H9 (cell line): Measurements from ENCODE around the gene SCARF1. TPM values are rescaled to one million over a fixed set of nuclear protein-coding genes. Genes with fewer than 3 reads are reported as not detected.
"Not testable (repeated sequence)": the region's sequence is repeated elsewhere in the genome, so short reads cannot be mapped to it uniquely, and the experiment has no call there.

Experiments used
- DNase-seq: peaks from one replicate; pipeline ENCODE4 v3.0.0-alpha.2; 2017
- H2AFZ ChIP-seq: one replicate; pipeline ENCODE4 v1.6.1; 2013; ENCODE audit warnings: mild to moderate bottlenecking, low read length, control low read depth, moderate library complexity
- H2AK5ac ChIP-seq: 2 replicates; pipeline ENCODE4 v1.6.1; 2013; ENCODE audit warnings: low read length, control low read depth, mixed read lengths; ENCODE audit not compliant: insufficient read length
- H2BK120ac ChIP-seq: one replicate; pipeline ENCODE4 v1.6.1; 2013; ENCODE audit warnings: low read depth, mild to moderate bottlenecking, low read length, control low read depth, inconsistent platforms; ENCODE audit not compliant: poor library complexity, severe bottlenecking
- H2BK12ac ChIP-seq: 2 replicates; pipeline ENCODE4 v1.6.1; 2013; ENCODE audit warnings: low read length, control low read depth, mixed read lengths, low read depth; ENCODE audit not compliant: insufficient read length
- H2BK15ac ChIP-seq: 2 replicates; pipeline ENCODE4 v1.6.1; 2013; ENCODE audit warnings: low read depth, low read length, control low read depth
- H2BK20ac ChIP-seq: one replicate; pipeline ENCODE4 v1.6.1; 2013; ENCODE audit warnings: low read depth, mild to moderate bottlenecking, low read length, control low read depth, inconsistent platforms; ENCODE audit not compliant: poor library complexity, severe bottlenecking
- H2BK5ac ChIP-seq: 2 replicates; pipeline ENCODE4 v1.6.1; 2013; ENCODE audit warnings: low read length, control low read depth, mixed read lengths; ENCODE audit not compliant: insufficient read length
- H3K14ac ChIP-seq: 2 replicates; pipeline ENCODE4 v1.6.1; 2013; ENCODE audit warnings: low read length, control low read depth; ENCODE audit not compliant: insufficient read depth
- H3K18ac ChIP-seq: 2 replicates; pipeline ENCODE4 v1.6.1; 2013; ENCODE audit warnings: low read depth, mild to moderate bottlenecking, mixed read lengths, low read length, control low read depth; ENCODE audit not compliant: insufficient read length
- H3K23ac ChIP-seq: 2 replicates; pipeline ENCODE4 v1.6.1; 2013; ENCODE audit warnings: low read length, control low read depth, mixed read lengths, low read depth; ENCODE audit not compliant: insufficient read length
- H3K23me2 ChIP-seq: 2 replicates; pipeline ENCODE4 v1.6.1; 2013; ENCODE audit warnings: low read depth, mild to moderate bottlenecking, mixed read lengths, low read length, control low read depth; ENCODE audit not compliant: insufficient read length, poor library complexity, severe bottlenecking
- H3K27ac ChIP-seq: 2 replicates; pipeline ENCODE4 v1.5.1; 2013; ENCODE audit warnings: low read length, control low read depth, mixed read lengths, low read depth; ENCODE audit not compliant: insufficient read length
- H3K27me3 ChIP-seq: 2 replicates; pipeline ENCODE4 v1.6.1; 2013; ENCODE audit warnings: low read length, control low read depth, inconsistent platforms; ENCODE audit not compliant: insufficient read depth
- H3K4ac ChIP-seq: 2 replicates; pipeline ENCODE4 v1.6.1; 2013; ENCODE audit warnings: low read depth, mild to moderate bottlenecking, control low read depth, inconsistent platforms, low read length, moderate library complexity
- H3K4me1 ChIP-seq: 2 replicates; pipeline ENCODE4 v1.6.1; 2013; ENCODE audit warnings: low read length, control low read depth, inconsistent platforms; ENCODE audit not compliant: insufficient read depth
- H3K4me2 ChIP-seq: 2 replicates; pipeline ENCODE4 v1.6.1; 2013; ENCODE audit warnings: low read length, control low read depth, mixed read lengths; ENCODE audit not compliant: insufficient read length, insufficient read depth
- H3K56ac ChIP-seq: 2 replicates; pipeline ENCODE4 v1.6.1; 2013; ENCODE audit warnings: low read depth, mild to moderate bottlenecking, mixed read lengths, low read length, control low read depth; ENCODE audit not compliant: insufficient read length
- H3K79me1 ChIP-seq: 2 replicates; pipeline ENCODE4 v1.6.1; 2013; ENCODE audit warnings: low read depth, mild to moderate bottlenecking, moderate library complexity, low read length, control low read depth, inconsistent platforms; ENCODE audit not compliant: insufficient read depth, poor library complexity, severe bottlenecking
- H3K79me2 ChIP-seq: 2 replicates; pipeline ENCODE4 v1.6.1; 2013; ENCODE audit warnings: low read length, control low read depth, inconsistent platforms; ENCODE audit not compliant: insufficient read depth
- H3K9ac ChIP-seq: 2 replicates; pipeline ENCODE4 v1.6.1; 2013; ENCODE audit warnings: low read length, control low read depth, mixed read lengths; ENCODE audit not compliant: insufficient read length; ENCODE audit errors: extremely low read depth
- H3K9me3 ChIP-seq: one replicate; pipeline ENCODE4 v1.6.1; 2013; ENCODE audit warnings: low read depth, low read length, inconsistent platforms; ENCODE audit not compliant: control insufficient read depth
- H3T11ph ChIP-seq: one replicate; pipeline ENCODE4 v1.6.1; 2013; ENCODE audit warnings: mild to moderate bottlenecking, low read length, control low read depth, inconsistent platforms
- H4K20me1 ChIP-seq: one replicate; pipeline ENCODE4 v1.6.1; 2013; ENCODE audit not compliant: control insufficient read depth, insufficient read length, insufficient read depth
- H4K5ac ChIP-seq: 2 replicates; pipeline ENCODE4 v1.6.1; 2013; ENCODE audit warnings: low read depth, mild to moderate bottlenecking, mixed read lengths, low read length, control low read depth; ENCODE audit not compliant: insufficient read length
- H4K8ac ChIP-seq: replicated peaks from 2 replicates; pipeline ENCODE4 v1.6.1; 2013; ENCODE audit warnings: low read length, control low read depth, mixed read lengths, low read depth; ENCODE audit not compliant: insufficient read length
- H4K91ac ChIP-seq: 2 replicates; pipeline ENCODE4 v1.6.1; 2013; ENCODE audit warnings: low read depth, mild to moderate bottlenecking, moderate library complexity, mixed read lengths, low read length, control low read depth; ENCODE audit not compliant: insufficient read length
- H3K27ac Mint-ChIP-seq, 3 experiments: 2 replicates in 2 of 3; 3 replicates in 1 of 3; pipeline ENCODE4 v1.8.0; 2020 to 2021; ENCODE audit warnings: mixed read lengths in 3 of 3, mild to moderate bottlenecking in 1 of 3, moderate library complexity in 1 of 3
- H3K27me3 Mint-ChIP-seq: 2 replicates; pipeline ENCODE4 v1.8.0; 2021; ENCODE audit warnings: low read depth, mild to moderate bottlenecking, moderate library complexity, mixed read lengths
- H3K36me3 Mint-ChIP-seq, 3 experiments: 2 replicates in 2 of 3; 3 replicates in 1 of 3; pipeline ENCODE4 v1.8.0; 2020 to 2021; ENCODE audit warnings: low read depth in 3 of 3, mixed read lengths in 3 of 3; ENCODE audit not compliant: insufficient read depth in 1 of 3
- H3K4me1 Mint-ChIP-seq, 2 experiments: 2 replicates each; pipeline ENCODE4 v1.8.0; 2020; ENCODE audit warnings: mixed read lengths in 2 of 2
- H3K4me3 Mint-ChIP-seq, 2 experiments: 2 replicates in 1 of 2; 3 replicates in 1 of 2; pipeline ENCODE4 v1.8.0; 2020 to 2021; ENCODE audit warnings: mild to moderate bottlenecking in 2 of 2, mixed read lengths in 2 of 2, moderate library complexity in 1 of 2
- H3K9me3 Mint-ChIP-seq, 2 experiments: 2 replicates in 1 of 2; 3 replicates in 1 of 2; pipeline ENCODE4 v1.8.0; 2020; ENCODE audit warnings: mild to moderate bottlenecking in 2 of 2, mixed read lengths in 2 of 2, moderate library complexity in 1 of 2
- WGBS: extraction: QIAGEN DNeasy Blood & Tissue Kit; methylation state at CpG from one replicate; pipeline ENCODE4 v1.1.7; 2013; ENCODE audit warnings: missing lambda C conversion rate, low lambda C conversion rate, mixed read lengths; ENCODE audit not compliant: insufficient read length; ENCODE audit errors: extremely low coverage; 5-methylcytosine and 5-hydroxymethylcytosine counted together
- total RNA-seq: library from RNA; stranded (reverse); gene quantifications from 2 replicates; pipeline ENCODE4 v1.2.1, GENCODE V29; 2021
- TF ChIP-seq, protein P1 (sequence below): fragments of 200-600 bp; sonication (generic); conservative IDR thresholded peaks from 3 replicates; pipeline ENCODE4 v1.8.0; 2021; ENCODE audit warnings: antibody characterized with exemption, mild to moderate bottlenecking

Gene SCARF1
- total RNA-seq, 1 experiment from 2014 or later, result 2.4 TPM

DNA sequence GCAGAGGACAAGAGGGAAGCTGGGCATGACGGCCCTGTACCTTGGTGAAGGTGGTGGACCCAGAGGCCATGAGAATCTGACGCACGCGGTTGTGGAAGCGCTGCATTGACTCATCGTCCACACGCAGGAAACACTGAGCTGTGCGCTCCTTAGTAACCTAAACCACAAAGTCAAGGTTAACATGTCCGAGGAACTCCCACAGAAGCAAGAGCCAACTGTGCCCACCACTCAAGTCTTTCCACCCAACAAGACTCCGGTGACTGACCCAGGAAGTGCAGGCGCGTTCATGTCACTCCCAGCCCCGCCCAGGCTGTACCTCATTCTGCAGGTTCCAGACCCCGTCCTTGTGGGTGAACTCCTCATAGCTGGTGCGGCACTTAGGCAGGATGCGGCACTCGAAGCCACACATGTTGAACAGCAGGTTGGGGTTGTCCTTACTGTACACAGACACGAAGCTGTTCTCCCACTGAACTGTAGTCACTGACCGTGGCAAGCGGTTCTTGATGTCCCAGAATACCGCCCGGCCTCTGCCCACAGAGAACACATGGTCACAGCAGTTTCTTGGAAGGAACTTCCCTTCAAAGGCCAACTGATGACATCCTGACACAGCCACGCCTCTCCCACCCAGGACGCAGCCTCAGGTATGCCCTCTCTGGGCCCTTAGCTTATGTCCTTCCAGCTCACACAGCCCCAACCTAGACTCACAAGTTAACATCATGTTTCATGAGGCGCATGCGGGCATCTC is 27.7 kb upstream of the SCARF1 start:
- Histone ChIP-seq H3K27me3 (no peaks in the 10 kb centered on the region), H3K79me2 (no peaks in the 10 kb centered on the region), H2BK5ac (no peak overlapping the region), H3K23ac (no peak overlapping the region), H3K9ac (no peak overlapping the region), H3K4me2 (no peak overlapping the region), H3T11ph (no peak overlapping the region), H2AK5ac (no peak overlapping the region), H3K79me1 (no peaks in the 10 kb centered on the region), H2BK120ac (no peak overlapping the region), H3K18ac (no peak overlapping the region), H3K27ac (no peak overlapping the region), H3K56ac (no peak overlapping the region), H3K4ac (no peak overlapping the region), H4K5ac (no peak overlapping the region), H2AFZ (no peak overlapping the region), H2BK20ac (no peak overlapping the region), H4K20me1 (no peaks in the 10 kb centered on the region), H4K91ac (no peak overlapping the region), H3K4me1 (no peaks in the 10 kb centered on the region), H4K8ac (no peak overlapping the region), H3K23me2 (no peaks in the 10 kb centered on the region), H2BK15ac (no peak overlapping the region), H2BK12ac (no peak overlapping the region), H3K9me3 (no peaks in the 10 kb centered on the region), H3K14ac (no peak overlapping the region)
- Mint-ChIP-seq H3K4me3 (no peak overlapping the region), H3K9me3 (no peaks in the 10 kb centered on the region), H3K27ac (no peak overlapping the region), H3K36me3 (peaks cover 70 to 97% (median 94%) of the 10 kb centered on the region in 3 experiments), H3K4me1 (no peaks in the 10 kb centered on the region), H3K27me3 (no peaks in the 10 kb centered on the region)
- WGBS, result no CpG with 5 or more reads among the region's 26 CpGs
- no peak for DNase-seq
- TF ChIP-seq, protein P1, sequence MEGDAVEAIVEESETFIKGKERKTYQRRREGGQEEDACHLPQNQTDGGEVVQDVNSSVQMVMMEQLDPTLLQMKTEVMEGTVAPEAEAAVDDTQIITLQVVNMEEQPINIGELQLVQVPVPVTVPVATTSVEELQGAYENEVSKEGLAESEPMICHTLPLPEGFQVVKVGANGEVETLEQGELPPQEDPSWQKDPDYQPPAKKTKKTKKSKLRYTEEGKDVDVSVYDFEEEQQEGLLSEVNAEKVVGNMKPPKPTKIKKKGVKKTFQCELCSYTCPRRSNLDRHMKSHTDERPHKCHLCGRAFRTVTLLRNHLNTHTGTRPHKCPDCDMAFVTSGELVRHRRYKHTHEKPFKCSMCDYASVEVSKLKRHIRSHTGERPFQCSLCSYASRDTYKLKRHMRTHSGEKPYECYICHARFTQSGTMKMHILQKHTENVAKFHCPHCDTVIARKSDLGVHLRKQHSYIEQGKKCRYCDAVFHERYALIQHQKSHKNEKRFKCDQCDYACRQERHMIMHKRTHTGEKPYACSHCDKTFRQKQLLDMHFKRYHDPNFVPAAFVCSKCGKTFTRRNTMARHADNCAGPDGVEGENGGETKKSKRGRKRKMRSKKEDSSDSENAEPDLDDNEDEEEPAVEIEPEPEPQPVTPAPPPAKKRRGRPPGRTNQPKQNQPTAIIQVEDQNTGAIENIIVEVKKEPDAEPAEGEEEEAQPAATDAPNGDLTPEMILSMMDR, result no peak

DNA sequence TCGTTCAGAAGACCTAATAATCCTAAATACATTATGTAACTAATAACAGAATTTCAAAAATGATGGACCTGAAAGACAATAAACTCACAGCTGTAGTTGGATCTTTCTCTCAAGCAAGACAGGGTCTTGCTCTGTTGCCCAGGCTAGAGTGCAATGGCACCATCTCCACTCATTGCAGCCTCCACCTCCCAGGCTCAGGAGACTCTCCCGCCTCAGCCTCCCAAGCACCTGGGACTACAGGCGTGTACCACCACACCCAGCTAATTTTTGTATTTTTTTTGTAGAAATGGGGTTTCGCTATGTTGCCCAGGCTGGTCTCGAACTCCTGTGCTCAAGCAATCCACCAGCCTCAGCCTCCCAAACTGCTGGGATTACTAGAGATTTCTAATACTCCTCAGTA is 18.4 kb upstream of the SCARF1 start:
- not testable (repeated sequence) for H3K27me3 ChIP-seq, H2AFZ ChIP-seq, H3K23me2 ChIP-seq, H3K4me2 ChIP-seq, H4K5ac ChIP-seq, H3K9me3 ChIP-seq, DNase-seq, H3K79me1 ChIP-seq, H3K27me3 Mint-ChIP-seq, H3K23ac ChIP-seq, H3K4me1 ChIP-seq, H3K4me3 Mint-ChIP-seq, H3K27ac ChIP-seq, H2BK12ac ChIP-seq, H3K9ac ChIP-seq, H4K8ac ChIP-seq, H2BK15ac ChIP-seq, H2BK120ac ChIP-seq, H3K9me3 Mint-ChIP-seq, H4K20me1 ChIP-seq, H3K18ac ChIP-seq, H2BK20ac ChIP-seq, H4K91ac ChIP-seq, H2BK5ac ChIP-seq, H3K27ac Mint-ChIP-seq, H3T11ph ChIP-seq, H3K4ac ChIP-seq, H3K79me2 ChIP-seq, H2AK5ac ChIP-seq, H3K56ac ChIP-seq, H3K4me1 Mint-ChIP-seq, H3K14ac ChIP-seq
- WGBS, result no CpG with 5 or more reads among the region's 5 CpGs
- peaks cover 67 to 94% (median 91%) of the 10 kb centered on the region in 3 experiments for H3K36me3 Mint-ChIP-seq
